ENCODE results near the gene EWSR1. TPM values are rescaled to one million over a fixed set of nuclear protein-coding genes. Genes with fewer than 3 reads are reported as not detected.

Gene EWSR1
- total and polyA plus RNA-seq, 2 experiments from 2014 or later, result 391 to 427 TPM

- no peak overlapping the region; the same call in 1 of the 2 replicates for H3K4me2 ChIP-seq
Observed at GRCh38 chr22:29313576-29314466, 45.8 kb downstream of the EWSR1 start.

More at GRCh38 chr22:29313576-29314466, 45.8 kb downstream of the EWSR1 start:
- Histone ChIP-seq H3K9me2 (ENCODE audit: insufficient read depth) (no peaks in the 10 kb centered on the region), H3K36me3 (ENCODE audit: insufficient read depth) (no peaks in the 10 kb centered on the region), H3K79me2 (replicated peaks; ENCODE audit: insufficient read depth) (no peaks in the 10 kb centered on the region), H3K27ac (ENCODE audit: low read depth) (no peak overlapping the region), H3K4me3 (0 out of 2 replicates have a peak overlapping the region, but pooled peaks have one; percentile 61), H4K20me1 (replicated peaks; ENCODE audit: insufficient read depth) (peaks cover 9% of the 10 kb centered on the region), H3K27me3 (ENCODE audit: insufficient read depth) (peaks cover 54% of the 10 kb centered on the region), H2AFZ (no peak overlapping the region), H3K4me1 (ENCODE audit: insufficient read depth) (peaks cover 5% of the 10 kb centered on the region; the same call in 1 of the 2 replicates), H3F3A (replicated peaks; ENCODE audit: low read depth) (peaks cover 24% of the 10 kb centered on the region)
- Mint-ChIP-seq H3K4me1 (peaks cover 22% of the 10 kb centered on the region), H3K9me3 (peaks cover 21% of the 10 kb centered on the region), H3K36me3 (ENCODE audit: low read depth) (peaks cover 7% of the 10 kb centered on the region; the same call in 1 of the 3 replicates), H3K27ac (no peak overlapping the region), H3K4me3 (peak overlapping the region; percentile 68), H3K27me3 (ENCODE audit: insufficient read depth, low read depth, poor library complexity) (peaks cover 47% of the 10 kb centered on the region)
- DNase-seq (ENCODE audit: low spot score) (no peak), ATAC-seq (no peak)
- TF ChIP-seq STAT1 (IDR thresholded peaks at IDR 0.05; ENCODE audit: unreplicated experiment) (no peak), CTCF (conservative IDR thresholded peaks at IDR 0.05; ENCODE audit: low read depth in 2 of 2) (no peak), ZNF114 (CRISPR knock-in tag; IDR thresholded peaks at IDR 0.05) (no peak), EZH2 (IDR thresholded peaks at IDR 0.05; ENCODE audit: low read depth, unreplicated experiment) (no peak), POLR2AphosphoS5 (IDR thresholded peaks at IDR 0.05; ENCODE audit: low read depth) (no peak), ETS1 (IDR thresholded peaks at IDR 0.05) (no peak), NANOG (IDR thresholded peaks at IDR 0.05; ENCODE audit: borderline replicate concordance) (no peak), EZH2phosphoT487 (IDR thresholded peaks at IDR 0.05; ENCODE audit: unreplicated experiment) (no peak)

Data from GM23338 (cell line).